ENCODE data around the gene TUBGCP2.

The TUBGCP2 gene

DNA sequence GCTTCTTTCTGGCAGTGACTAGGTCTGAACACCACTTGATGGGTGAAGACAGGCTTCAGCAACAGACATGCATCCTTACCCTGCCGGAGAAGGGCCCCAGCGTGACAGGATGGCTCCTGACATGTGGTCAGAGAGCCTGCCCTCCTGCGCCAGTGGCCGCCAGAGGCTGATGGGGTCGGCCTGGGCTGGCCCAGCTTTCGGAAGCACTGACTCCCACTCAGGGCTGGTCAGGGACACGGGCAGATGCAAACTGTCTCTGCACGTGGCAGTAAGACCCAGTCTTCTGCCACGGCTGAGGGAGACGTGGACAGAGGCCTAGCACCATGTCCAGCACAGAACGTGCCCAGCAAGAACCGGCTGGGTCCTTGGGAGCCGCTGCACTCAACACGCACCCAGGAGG, 10.2 kb downstream of the TUBGCP2 start:
- DNase-seq: no peak

DNA sequence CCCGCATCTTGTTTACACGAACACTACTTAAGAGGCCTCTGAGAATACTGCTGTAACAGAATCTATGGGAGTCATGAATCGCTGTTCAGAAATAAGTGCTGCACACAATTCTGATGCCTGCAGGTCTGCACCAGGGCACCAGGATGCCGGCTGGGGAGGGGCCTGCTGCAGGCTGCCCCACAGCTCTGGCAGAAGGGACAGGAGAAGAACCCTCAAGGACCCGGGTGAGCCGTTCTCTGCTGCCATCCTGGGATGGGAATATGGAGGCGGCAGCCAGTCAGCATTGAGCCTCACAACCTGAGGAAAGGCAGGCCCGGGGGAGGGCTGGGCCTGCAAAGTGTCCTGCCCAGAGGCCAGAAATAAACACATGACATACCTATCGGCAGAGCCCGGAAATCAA, 11.2 kb downstream of the TUBGCP2 start:
- DNase-seq: no peak

DNA sequence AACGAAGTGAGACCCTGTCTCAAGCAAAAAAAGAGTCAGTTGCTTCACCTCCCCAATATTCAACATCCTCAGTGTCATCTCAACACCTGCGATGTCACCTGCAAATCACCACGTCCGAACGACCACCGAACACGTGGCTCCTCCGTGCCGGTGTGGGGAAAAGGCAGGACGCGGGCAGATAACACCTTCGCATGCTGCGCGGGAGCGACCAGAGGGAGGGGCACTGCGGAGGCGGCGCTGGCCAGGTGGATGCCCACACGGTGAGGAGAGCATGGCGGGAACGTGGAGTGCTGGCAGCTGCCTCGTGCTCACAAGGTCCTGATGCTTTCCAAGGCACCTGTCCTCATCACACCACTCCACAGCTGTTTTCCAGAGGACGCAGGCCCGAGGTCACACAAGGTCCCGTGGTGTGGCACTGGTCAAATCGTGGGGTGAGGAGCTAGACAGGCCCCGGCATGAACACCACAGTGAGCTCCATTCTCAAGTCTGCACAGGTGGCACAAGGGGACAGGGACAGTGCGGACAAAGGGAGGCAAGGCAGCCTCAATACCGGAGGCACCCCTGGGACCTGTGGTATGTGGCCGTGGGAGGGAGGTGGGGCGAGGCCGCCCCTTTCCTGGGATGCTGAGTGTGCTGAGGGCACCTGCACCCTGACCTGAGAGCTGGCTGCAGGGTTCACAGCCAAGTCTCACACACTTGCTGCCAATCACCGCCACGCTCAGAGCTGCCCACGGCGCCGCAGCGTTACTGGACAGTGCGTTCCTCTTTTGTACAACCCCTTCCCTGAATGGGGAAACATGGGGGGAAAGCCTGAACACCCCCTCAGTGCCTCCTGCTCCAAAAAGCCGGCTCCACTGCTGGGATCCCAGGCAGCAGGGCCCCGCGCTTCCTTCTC, 13.0 kb downstream of the TUBGCP2 start:
- DNase-seq: no peak

DNA sequence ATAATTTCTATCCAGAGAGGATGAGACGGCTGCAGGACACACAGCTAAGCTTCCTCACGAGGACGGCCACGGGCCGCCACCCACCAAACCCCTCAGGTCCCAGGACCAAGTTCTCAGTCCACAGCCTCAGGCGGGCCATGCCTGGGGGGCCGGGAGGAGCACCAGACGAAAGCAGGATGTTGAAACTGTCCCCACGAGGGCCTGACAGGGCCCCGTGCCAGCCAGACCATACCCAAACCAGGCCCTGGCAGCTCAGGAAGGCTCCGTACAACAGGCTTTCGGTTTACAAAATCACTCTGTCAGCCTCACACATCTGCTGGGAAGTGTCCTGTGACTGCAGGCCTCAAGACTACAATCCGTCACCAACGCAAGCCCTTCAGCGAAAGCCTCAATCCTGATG, 14.5 kb downstream of the TUBGCP2 start:
- DNase-seq: no peak

DNA sequence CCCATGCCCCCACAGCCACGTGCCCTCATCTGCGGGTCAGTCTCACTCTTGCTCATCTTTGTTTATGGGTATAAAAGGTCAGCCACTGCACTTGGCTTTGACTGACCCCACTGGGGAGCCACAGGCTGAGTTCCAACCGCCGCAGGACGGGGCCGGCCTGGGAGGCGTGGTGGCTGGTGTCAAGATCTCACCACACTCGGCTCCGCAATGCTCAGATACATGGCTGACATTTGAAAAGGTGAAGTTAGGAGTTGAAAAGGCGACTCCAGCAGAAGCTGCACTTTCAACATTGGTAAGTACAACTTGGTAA, 14.9 kb downstream of the TUBGCP2 start:
- DNase-seq: no peak

DNA sequence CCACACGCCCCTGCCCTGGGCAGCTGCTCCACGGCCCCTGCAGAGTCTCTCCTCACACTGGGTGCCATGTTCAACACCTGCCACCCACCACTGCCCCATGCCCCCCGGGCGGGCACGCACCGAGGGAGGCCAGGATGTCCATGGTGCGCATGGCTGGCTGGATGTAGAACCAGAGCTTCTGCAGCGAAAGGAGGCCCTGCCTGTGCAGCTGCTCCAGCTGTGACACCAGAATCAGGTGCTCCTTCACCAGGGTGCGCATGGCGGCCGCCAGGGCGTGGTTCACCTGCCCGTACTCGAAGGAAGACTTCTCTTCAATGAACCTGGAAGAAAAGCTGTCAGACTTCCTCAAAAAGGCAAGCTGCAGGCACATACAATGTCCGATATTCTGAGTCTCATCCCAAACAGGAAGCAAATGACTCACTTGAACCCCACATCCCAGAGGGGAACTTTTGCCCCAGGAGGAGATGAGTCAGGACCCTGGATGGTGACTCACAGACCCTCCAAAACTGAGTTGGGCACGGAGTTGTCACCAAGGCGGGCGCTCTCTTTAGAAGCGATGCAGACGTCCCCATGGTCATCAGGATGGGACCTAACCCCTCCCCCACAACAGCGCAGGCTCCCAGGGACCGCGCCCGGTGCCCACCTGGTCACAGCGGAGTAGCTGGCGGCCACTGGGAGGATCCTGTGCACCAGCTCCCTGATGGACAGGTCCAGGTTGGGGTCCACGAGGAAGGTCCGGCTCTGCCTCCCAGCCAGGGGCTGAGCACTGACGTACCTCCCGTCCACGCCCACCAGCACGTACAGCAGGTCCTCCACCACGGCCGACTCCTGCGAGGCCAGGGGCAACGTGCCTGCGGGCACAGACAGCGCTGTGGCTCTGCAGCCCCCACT, 15.5 kb downstream of the TUBGCP2 start:
- no peak for DNase-seq

DNA sequence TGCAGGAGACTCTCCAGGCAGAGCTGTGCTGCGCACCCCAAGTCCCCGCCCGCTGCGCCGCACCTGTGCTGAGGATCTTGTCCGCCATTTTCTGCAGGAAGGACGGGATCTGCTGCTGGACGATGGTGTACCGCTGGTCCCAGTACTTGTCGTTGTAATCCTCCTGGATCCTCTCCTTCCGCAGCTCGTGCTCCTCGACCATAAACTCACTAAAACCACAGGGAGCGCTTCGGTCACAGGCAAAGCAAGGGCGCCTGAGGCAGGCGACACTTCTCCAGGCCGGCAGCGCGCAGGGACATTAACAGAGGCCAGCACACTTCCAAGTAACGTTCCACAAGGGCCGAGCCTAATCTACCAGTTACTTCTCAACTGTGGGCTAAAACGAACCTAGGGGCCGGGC, 18.9 kb downstream of the TUBGCP2 start:
- DNase-seq: no peak

DNA sequence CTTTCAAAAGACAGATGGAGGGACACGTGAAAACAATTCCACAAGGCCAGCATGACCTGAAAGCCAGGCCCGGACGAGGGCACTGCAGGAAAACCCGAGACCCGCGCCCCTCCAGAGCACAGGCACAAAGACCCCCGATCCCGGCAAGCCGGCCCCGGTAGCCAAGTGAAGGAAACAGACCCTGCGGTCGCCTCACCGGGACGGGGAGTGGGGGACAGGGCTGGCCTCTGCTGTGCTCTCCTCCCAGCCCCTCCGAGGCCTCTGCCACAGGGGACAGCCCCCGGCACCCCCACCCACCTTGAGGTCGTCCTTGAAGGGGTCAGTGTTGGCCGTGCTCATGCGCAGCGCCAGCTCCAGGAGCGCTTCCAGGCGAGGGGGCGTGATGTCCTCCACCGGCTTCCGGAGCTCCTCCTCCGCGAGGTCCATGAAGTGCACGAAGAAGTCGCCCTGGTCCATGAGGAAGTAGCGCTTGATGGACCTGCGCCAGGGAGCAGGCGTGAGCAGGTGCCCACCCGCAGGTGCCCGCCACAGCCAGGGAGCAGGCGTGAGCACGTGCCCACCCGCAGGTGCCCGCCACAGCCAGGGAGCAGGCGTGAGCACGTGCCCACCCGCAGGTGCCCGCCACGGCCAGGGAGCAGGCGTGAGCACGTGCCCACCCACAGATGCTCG, 20.7 kb downstream of the TUBGCP2 start:
- no peak for DNase-seq

DNA sequence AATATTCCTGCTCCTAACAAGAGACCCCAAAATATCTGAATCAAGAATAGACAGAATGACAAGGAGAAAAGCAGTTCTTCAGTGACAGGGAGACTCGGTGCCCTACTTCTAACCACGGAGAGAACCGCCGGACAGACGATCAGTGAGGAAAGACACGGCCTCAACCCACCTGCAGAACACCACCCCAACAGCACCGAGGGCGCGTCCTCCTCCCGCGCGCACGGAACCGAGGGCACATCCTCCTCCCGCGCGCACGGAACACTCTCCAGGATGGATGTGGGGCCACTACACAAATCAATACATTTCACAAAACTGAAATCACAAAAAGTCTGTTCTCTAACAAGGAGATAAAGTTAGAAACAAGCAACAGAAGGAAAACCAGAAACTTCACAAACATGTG, 22.3 kb downstream of the TUBGCP2 start:
- no peak for DNase-seq

DNA sequence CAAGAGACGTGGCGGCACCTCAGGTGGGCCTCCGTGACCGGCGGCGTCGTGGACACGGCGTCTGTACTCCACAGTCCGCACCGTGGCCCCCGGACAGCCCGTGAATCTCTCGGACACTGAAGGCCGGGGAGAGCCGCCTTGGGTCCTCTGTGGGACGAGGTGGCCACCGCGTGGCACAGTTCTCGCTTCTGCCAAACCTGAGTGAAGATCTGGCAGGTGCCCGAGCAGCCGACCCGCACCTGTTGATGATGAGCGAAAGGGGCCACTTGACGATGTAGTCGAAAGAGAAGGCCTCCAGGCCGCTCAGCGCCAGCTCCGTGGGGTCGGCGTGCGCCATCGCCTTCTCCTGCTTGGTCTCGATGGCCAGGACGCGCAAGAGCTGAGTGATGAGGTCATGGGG, 23.5 kb downstream of the TUBGCP2 start:
- DNase-seq: no peak

DNA sequence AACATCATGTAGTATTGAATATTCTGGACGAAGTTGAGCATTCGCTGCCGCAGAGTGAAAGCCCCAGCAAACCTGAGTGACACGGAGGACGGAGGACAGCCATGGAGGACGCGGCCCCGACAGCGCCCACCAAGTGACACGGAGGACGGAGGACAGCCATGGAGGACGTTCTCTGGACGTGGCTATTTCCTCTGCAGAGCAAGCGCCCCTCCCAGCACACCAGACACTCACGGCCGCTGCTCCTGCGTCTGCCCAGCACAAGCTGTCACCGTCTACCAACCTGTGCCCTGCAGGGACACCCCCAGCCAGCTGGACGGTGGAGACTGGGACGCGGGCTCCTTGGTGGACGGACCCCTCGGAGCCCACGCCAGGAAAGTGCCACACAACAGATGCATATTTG, 24.7 kb downstream of the TUBGCP2 start:
- DNase-seq: no peak

DNA sequence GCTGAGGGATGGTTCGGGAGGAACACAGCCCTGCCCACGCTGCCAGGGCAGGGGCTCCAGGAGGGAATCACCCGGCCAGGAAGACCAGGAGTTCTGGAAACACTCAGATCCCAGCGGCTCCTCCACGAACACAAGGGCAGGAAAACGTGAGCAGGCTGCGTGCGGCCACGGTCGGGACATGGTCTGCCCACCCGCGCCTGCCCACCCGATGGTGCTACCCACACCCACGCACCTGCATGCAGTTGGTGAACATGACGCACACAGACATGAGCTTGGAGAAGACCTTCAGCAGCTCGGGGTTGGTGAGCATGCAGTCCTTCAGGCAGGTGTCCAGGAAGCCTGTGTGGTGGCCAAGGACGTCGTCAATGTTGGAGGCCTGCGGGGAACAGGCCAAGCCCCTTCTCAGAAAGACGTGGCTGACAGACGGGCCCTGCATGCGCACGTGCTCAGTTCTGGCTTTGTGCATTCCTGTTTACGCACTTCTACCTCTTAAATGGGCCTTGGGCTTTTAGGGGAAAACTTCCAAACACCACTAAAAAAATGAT, 25.8 kb downstream of the TUBGCP2 start:
- no peak for DNase-seq

DNA sequence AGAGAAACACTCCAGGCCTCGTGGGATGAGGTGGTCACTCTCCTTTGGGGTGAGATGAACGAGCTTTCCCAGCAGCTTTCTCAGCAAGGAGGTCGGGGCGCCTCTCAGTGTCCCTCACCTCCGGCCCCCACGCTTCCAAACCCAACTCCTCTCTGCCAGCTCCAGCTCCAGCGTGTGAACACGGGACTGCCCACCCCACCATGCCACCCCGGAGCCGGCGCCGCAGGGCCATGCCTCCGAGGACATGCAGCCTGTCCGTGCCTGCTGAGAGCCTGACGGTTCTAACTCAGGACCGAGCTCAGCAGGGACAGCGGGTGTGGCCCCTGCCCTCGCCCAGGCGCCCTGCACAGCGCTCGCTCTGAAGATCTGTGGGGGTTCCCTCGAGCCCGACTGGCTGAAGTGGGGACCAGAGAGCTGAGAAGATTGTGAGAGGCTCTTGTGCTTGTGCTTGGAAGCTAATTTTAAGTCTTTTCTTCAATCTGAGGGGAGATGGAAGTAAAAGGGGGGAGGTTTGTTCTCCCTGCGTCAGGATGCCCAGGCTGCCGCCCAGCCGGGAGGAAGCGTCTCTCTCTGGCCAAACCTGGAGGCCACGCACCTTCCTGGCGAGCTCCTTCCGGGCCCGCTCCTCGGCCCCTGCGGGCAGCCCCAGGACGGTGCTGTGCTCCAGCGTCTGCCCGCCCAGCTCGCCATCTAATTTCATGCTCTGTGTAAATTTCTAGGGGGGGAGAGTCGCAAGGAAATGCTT, 26.9 kb downstream of the TUBGCP2 start:
- no peak for DNase-seq

DNA sequence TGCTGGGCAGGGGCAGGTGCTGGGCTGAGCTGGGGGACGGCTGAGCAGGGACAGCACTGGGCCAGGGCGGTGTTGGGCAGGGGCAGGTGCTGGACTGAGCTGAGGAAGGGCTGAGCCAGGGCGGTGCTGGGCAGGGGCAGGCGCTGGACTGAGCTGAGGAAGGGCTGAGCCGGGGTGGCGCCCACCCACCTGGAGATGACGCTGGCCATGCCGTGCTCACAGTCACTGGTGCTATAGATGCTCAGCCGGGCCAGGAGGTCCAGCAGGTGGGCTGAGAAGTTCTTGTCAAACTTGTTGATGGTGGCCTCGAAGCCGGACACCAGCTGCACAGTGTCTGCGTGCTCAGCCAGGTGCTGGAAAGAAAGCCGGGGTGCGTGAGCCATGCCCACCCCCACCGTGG, 27.6 kb downstream of the TUBGCP2 start:
- DNase-seq: no peak

DNA sequence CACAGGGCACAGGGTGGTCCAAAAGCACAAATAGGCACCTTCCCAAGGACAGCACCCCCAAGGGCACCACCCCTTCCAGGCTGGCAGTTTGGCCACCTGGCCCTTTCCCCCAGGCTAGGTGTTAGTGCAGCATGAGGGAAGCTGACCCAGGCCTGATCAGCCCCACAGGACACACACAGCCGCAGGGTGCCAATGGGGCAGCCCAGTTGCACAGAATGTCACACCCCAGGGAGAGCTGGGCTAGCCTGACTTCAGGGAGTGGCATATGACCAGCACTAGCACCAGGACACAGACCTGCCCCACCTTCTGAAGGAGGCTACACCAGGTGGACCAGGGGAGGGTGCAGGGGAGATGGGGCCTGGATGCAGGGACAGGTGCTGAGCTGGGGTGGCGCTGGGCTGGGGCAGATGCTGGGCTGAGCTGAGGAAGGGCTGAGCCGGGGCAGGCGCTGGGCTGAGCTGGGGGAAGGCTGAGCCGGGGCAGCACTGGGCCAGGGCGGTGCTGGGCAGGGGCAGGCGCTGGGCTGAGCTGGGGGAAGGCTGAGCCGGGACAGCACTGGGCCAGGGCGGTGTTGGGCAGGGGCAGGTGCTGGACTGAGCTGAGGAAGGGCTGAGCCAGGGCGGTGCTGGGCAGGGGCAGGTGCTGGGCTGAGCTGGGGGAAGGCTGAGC, 28.1 kb downstream of the TUBGCP2 start:
- DNase-seq: no peak

DNA sequence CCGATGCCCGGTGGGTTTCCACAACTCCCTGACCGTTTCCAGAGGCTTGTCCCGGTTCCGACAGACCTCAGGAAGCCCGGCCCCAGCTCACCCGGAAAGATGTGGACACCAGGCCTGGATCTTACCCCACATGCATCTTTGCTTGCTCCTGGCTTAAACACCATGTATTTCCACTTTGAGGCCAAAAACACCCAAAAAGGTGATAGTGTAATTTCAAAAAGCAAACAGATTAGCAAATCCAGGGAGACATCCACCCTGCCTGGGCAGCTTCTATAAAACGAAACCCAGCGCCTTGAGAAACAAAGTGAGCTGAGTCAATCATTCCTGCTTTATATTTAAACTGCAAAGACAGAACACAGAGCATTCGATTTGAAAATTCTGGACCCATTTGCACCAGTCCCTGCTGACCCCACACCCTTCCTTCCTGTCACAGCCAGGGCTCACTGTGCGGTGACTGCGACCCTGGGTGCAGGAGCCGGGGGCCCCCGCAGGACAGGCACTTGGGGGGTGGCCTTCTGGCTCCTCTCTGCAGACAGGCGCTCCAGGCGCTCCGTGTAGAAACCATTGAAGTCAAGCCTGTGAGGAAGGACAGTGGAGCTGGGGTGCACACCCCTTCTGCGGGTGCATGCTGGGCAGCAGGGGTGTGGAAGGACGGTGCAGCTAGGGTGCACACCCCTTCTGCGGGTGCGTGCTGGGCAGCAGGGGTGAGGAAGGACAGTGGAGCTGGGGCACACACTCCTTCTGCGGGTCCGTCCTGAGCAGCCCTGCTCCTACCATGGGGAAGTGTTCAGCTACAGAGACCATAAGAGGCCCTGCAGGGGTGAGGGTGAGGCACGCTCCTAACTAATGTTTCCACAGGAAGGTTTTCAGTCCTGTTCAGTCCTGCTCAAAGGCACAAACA, 29.1 kb downstream of the TUBGCP2 start:
- no peak for DNase-seq

DNA sequence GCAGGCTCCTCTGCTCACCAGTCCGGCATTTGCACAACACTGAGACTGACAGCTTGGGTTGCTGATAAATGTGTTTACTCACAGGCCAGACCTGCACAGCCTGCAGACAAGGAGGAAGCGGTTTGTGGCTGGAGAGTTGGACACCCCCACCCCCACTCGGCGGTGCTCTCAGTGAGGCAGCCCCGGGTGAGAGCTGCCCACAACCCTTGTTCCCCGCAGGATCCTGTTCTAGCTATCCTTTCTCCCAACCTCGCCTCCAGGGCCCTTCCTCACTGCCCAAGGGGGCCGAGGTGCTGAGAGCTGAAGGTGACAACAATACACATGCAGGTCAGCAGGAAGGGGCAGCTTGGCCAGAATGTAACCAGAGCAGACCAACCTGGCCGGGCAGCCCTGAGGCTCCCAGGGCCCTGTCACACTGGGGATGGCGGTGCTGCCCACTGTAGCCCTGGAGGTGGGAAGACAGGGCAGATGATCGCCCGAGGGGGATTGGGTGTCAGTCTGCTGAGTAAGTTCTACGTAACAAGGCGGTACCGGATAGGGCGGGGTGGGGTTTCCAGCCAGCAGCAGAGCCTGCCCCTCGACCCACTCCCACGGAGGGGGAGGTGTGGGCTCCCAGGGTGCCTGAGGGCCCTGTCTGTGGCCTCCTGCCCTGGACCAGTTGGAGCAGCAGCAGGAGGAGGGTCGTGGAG, 30.0 kb downstream of the TUBGCP2 start:
- DNase-seq: peak; percentile 1

DNA sequence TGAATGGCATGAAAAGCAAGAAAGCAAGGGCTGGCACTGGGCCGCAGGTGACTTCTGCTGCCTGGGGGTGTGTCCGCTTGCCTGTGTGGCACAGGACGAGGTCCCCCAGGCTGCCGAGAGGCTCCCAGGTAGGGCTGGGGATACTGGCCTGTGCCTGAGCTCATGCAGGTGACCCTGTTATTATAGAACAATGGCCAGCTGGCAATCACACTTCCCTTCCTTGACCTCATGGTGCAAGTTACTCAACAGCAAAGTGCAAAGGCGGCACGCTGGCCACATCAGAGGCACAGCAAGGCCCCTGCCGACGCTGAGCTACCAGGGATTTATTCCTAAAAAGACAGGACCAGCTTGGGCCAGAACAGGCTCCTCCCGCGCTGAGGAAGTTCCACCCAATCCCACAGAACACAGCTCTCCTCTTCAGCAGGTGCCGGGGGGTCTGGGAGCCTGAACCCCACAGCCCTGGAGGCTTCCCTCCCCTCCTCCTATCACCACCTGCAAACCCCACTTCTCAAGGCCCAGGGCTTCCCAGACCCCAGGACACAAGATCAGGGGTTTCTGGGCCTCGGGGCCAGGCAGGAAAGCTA, 30.6 kb downstream of the TUBGCP2 start:
- no peak for DNase-seq

DNA sequence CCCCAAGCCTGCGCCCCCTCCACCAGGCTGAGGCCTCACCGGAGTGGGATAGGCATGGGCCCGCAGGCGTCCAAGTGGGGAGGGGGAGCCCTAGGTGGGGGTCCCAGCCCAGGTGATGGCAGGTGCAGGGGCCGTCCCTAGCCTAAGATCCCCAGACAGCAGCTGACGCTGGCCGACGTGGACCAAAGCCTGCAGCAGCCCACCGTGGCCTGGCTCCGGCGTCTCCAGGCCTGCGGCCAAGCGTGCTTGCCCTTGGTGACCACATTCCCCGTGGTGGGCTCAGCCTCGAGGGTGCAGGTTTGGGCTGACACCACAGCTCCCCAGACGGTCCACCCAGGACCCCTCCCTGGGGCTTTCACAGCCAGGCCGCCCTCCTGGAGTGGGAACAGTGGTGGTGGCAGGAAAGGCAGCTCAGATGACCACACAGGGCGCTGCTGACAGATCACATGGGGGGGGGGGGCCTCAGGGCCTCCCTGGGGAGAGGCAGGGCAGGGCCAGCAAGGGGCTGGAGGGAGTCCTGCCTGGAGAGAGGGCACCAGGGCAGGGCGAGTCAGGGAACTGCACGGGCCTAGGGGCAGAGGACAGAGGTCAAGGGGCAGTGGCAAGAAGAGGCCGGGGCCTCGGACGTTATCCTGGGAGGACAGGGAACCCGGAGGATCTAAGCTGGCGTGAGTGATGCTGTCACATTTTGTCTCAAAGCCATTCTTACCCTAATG, 31.2 kb downstream of the TUBGCP2 start:
- no peak for DNase-seq

Measured in midbrain (tissue), 1 donor.